ENCODE measurements around the gene MMP28.

The MMP28 gene

DNA sequence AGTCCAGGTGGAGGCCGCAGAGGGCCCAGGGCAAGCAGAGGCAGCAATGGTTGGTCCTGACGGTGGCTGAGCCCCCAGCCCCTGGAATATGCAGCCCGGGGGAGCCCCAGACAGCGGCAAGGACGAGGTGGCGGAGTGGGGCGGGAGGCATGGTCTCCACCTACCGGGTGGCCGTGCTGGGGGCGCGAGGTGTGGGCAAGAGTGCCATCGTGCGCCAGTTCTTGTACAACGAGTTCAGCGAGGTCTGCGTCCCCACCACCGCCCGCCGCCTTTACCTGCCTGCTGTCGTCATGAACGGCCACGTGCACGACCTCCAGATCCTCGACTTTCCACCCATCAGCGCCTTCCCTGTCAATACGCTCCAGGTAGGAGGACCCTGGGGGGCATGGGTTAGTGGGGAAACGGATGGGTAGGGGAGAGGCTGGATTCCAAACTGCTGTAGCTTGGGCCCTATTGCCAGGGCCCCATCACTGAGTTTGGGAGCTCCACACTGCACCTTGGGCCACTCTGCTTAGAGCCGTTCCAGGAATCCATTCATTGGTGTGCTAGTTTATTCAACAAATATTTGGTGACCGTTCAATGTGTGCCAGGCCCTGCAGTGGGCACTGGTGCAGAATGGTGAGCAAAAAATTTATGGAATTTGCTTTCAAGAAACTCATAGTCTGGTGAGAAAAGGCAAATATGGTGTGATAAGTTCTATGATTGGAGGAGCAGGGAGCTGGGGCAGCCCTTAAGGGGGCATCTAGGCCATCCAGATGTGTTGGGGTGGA is 60.2 kb downstream of the MMP28 start:
- in situ Hi-C loops (cut with MboI; ENCODE audit: low sequenced_read_pairs, unreplicated experiment): loop anchor here (25.0 kb wide), 2 partner anchors 423 to 573 kb away; no protein-coding TSS in a partner anchor
- TF ChIP-seq, protein P1, sequence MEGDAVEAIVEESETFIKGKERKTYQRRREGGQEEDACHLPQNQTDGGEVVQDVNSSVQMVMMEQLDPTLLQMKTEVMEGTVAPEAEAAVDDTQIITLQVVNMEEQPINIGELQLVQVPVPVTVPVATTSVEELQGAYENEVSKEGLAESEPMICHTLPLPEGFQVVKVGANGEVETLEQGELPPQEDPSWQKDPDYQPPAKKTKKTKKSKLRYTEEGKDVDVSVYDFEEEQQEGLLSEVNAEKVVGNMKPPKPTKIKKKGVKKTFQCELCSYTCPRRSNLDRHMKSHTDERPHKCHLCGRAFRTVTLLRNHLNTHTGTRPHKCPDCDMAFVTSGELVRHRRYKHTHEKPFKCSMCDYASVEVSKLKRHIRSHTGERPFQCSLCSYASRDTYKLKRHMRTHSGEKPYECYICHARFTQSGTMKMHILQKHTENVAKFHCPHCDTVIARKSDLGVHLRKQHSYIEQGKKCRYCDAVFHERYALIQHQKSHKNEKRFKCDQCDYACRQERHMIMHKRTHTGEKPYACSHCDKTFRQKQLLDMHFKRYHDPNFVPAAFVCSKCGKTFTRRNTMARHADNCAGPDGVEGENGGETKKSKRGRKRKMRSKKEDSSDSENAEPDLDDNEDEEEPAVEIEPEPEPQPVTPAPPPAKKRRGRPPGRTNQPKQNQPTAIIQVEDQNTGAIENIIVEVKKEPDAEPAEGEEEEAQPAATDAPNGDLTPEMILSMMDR (IDR thresholded peaks at IDR 0.05; ENCODE audit: borderline replicate concordance, control extremely low read depth, extremely low read depth, insufficient read depth, missing control alignments): no peak
- no peak for DNase-seq (ENCODE audit: low spot score)

DNA sequence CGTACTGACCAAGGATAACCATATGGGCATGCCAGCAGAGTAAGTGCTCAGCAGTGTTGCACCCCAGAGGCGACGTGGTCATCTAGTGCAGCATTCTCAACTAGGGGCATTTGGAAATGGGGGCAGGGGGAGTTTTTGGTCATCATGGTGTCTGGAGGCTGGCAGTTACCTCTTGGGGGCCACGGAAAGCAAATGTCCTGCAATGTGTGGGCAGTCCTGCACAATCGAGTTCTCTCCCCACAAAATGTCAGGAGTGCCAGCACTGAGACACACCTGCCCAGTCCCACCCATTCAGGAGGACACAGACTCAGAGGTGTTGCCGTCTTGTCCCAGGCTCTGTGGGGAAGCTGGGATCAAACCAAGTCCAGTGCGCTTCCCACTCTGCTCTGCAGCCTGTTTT is 61.0 kb downstream of the MMP28 start:
- in situ Hi-C loops (cut with MboI; ENCODE audit: low sequenced_read_pairs, unreplicated experiment): loop anchor here (25.0 kb wide), 2 partner anchors 422 to 572 kb away; no protein-coding TSS in a partner anchor
- no peak for DNase-seq (ENCODE audit: low spot score)
- TF ChIP-seq, protein P1 (IDR thresholded peaks at IDR 0.05; ENCODE audit: borderline replicate concordance, control extremely low read depth, extremely low read depth, insufficient read depth, missing control alignments): no peak

DNA sequence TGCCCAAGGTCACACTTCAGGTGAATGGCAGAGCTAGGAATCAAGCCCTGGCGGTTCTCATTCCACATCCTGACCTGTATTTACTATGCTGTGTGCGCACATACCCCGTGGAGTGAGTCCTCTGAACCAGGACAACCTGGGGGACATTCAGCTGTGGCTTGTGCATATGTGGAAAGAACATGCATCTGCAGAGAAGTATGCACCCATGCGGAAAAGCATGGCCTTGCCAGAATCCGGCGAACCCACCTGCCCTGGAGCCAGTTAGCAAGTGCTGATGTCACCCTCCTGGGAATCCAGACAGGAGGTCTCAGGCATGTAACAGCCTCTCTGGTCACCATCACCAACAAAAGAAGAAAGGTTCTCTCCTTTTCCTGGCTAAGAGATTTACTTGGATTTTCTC is 62.1 kb downstream of the MMP28 start:
- TF ChIP-seq, protein P1 (IDR thresholded peaks at IDR 0.05; ENCODE audit: borderline replicate concordance, control extremely low read depth, extremely low read depth, insufficient read depth, missing control alignments): no peak
- DNase-seq (ENCODE audit: low spot score): no peak
- in situ Hi-C loops (cut with MboI; ENCODE audit: low sequenced_read_pairs, unreplicated experiment): loop anchor here (25.0 kb wide), 2 partner anchors 421 to 571 kb away; no protein-coding TSS in a partner anchor

DNA sequence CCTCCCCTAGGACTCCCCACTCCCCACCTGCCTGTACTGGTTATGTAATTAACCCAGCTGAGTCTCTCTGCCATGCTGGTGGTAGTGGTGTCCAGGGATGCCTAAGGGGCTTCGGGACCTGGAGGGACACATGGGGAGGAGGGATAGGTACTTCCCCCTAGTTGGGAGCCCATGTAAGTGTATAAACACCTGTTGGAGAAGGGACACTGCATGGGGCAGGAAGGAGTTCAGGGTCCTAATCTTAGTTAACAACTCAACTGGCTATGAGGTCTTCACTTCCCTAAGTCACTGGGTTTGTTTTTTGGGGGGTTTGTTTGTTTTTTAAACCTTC is 62.7 kb downstream of the MMP28 start:
- DNase-seq (ENCODE audit: low spot score): no peak
- in situ Hi-C loops (cut with MboI; ENCODE audit: low sequenced_read_pairs, unreplicated experiment): loop anchor here (25.0 kb wide), 2 partner anchors 420 to 570 kb away; no protein-coding TSS in a partner anchor
- TF ChIP-seq, protein P1 (IDR thresholded peaks at IDR 0.05; ENCODE audit: borderline replicate concordance, control extremely low read depth, extremely low read depth, insufficient read depth, missing control alignments): no peak

DNA sequence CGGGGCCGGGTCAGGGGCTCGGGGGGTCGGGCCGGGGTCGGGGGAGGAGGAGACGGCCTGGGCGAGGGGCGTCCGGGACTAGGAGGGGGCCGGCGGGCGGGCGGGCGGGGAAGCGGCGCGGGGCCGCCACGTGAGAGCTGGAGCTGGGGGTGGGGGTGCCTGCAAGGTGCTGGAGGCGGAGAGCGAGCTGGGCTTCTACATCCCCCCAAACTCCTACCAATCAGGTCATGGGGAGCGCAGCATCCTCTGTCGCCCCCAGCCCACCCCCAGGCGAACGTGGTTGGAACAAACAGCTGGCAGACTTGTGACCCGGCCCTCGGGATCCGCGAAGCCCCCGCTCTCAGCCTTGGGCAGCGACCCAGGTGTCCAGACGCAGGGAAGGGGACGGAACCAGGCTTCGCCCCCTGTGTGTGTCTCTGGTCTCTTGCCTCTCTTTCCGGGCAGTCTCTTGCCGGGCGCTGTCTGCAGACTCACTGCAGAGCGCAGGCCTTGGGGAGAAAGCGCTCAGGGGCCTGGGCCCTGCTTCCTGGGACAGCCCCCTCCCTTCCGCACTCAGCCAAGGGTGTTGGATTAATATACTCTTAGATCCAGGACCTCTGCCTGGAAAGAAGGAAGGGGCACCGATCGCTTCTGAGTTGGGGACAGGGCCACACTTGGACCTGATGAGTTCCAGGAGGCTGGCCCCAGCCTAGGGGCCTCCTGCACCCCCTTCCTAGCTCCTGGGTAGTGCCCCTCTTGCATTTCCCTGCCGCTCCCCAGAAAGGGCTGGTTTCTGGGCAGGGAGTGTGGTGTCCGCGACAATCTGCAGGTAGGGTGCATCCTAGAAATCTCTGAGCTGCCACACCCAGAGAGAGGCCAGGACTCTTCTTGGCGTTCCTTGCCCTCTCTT is 63.3 kb downstream of the MMP28 start:
- in situ Hi-C loops (cut with MboI; ENCODE audit: low sequenced_read_pairs, unreplicated experiment): loop anchor here (25.0 kb wide), 2 partner anchors 420 to 570 kb away; no protein-coding TSS in a partner anchor
- TF ChIP-seq, protein P1 (IDR thresholded peaks at IDR 0.05; ENCODE audit: borderline replicate concordance, control extremely low read depth, extremely low read depth, insufficient read depth, missing control alignments): no peak
- no peak for DNase-seq (ENCODE audit: low spot score)

DNA sequence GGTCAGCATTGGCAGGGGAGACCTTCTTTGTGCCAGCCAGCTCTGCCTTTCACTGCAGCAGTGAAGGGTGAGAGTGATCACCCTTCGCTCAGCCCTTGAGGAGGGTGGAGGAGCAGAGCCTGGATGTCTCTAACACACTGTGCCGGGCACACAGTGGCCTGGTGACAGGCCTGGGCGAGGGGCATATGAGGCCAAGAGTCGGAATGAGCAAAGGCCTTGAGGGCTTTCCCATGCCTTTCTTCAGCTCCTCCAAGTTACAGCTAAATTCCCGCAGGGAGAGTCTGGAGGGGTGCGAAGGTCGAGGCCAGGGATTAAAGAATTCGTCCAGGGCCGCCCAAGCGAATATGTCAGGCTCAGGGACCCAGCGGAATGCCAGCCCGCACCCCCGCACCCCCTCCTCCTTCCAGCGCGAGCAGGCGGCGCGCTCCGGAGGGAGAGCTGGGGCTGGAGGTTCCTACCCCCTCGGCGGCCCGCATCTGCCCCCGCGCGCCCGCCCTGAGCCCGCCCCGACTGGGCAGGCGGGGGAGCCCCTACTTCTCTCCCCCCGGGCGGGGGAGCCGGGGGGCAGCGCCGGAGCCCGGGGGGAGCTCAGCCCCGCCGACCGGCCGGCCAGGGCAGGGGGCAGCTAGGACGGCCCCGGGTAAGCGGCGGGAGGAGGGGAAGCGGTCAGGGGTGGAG is 64.1 kb downstream of the MMP28 start, which contains the start of gene RASL10B:
RASL10B (plus strand) TSS at position 401 of the 678 bp plus-strand sequence. CDS start 3,546 bp downstream, outside the sequence.
- DNase-seq (ENCODE audit: low spot score): peak; percentile 71
- TF ChIP-seq, protein P1 (IDR thresholded peaks at IDR 0.05; ENCODE audit: borderline replicate concordance, control extremely low read depth, extremely low read depth, insufficient read depth, missing control alignments): no peak
- in situ Hi-C loops (cut with MboI; ENCODE audit: low sequenced_read_pairs, unreplicated experiment): loop anchor here (25.0 kb wide), 2 partner anchors 419 to 569 kb away; no protein-coding TSS in a partner anchor

Measured in GM13976 (cell line).